ENCODE results near the gene C17orf50.
A peak's percentile ranks its signal among the peaks of the same experiment; 100 is the strongest.

The C17orf50 gene

DNA sequence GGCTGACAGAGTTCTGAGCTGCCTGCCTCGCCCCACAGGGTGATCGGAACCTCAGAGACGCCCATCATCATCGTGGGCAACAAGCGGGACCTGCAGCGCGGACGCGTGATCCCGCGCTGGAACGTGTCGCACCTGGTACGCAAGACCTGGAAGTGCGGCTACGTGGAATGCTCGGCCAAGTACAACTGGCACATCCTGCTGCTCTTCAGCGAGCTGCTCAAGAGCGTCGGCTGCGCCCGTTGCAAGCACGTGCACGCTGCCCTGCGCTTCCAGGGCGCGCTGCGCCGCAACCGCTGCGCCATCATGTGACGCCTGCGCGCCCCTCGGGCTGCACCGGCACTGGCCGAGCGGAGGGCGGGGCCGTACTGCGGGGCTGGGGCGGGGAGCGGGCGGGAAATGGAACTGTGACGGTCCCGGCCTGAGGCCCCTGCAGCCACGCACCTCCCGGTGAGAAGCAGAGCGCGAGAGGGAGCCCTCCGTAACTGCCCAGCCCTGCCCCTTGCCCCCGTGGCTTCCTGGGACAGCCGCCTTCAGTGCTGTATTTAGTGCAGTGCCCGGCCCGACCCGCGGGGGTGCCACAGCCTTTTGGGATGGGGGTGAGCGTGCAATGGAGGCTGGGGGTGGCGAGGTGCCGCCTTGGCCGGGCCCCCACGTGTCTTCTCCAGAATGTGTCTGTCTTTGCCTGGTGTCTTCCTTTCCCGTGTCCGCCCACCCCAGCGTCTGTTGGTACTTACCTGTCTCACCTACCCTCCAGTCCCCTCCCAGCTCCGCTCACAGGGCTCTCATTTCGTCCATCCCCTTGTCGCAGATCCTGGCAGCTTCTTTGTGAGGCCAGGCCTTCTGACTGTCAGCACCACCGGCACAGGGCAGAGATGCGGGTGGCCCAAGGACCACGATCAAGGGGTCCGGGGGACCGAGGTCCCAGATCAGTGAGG is 19.4 kb upstream of the C17orf50 start:
- H3K4me3 ChIP-seq (ENCODE audit: low read length), result no peak overlapping the region
- TF ChIP-seq, protein P1, sequence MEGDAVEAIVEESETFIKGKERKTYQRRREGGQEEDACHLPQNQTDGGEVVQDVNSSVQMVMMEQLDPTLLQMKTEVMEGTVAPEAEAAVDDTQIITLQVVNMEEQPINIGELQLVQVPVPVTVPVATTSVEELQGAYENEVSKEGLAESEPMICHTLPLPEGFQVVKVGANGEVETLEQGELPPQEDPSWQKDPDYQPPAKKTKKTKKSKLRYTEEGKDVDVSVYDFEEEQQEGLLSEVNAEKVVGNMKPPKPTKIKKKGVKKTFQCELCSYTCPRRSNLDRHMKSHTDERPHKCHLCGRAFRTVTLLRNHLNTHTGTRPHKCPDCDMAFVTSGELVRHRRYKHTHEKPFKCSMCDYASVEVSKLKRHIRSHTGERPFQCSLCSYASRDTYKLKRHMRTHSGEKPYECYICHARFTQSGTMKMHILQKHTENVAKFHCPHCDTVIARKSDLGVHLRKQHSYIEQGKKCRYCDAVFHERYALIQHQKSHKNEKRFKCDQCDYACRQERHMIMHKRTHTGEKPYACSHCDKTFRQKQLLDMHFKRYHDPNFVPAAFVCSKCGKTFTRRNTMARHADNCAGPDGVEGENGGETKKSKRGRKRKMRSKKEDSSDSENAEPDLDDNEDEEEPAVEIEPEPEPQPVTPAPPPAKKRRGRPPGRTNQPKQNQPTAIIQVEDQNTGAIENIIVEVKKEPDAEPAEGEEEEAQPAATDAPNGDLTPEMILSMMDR (IDR thresholded peaks at IDR 0.05; ENCODE audit: insufficient read depth, low read depth, low read length, missing control alignments), result no peak
- DNase-seq (ENCODE audit: low read depth), result peak; percentile 27

DNA sequence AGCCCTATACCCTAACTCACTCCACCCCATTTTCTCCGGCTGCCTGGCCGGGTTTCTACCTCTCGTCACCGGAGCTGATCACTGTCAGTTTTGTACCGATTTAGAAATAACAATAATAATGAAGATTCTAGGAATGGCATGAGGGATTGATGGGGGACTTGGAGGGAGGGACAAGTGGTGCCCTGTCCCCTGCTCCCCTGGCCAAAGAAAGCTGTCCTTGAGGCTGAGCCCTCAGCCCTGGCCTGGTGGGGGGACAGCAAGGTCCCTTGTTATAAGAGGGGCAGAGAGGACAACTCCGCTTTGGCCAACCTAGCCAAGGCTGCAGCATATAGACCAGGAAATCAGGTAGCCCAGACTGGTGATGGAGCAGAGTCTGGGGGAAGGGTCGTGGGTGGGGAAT is 18.2 kb upstream of the C17orf50 start:
- H3K4me3 ChIP-seq (ENCODE audit: low read length), result no peak overlapping the region
- DNase-seq (ENCODE audit: low read depth), result no peak
- TF ChIP-seq, protein P1 (IDR thresholded peaks at IDR 0.05; ENCODE audit: insufficient read depth, low read depth, low read length, missing control alignments), result no peak

DNA sequence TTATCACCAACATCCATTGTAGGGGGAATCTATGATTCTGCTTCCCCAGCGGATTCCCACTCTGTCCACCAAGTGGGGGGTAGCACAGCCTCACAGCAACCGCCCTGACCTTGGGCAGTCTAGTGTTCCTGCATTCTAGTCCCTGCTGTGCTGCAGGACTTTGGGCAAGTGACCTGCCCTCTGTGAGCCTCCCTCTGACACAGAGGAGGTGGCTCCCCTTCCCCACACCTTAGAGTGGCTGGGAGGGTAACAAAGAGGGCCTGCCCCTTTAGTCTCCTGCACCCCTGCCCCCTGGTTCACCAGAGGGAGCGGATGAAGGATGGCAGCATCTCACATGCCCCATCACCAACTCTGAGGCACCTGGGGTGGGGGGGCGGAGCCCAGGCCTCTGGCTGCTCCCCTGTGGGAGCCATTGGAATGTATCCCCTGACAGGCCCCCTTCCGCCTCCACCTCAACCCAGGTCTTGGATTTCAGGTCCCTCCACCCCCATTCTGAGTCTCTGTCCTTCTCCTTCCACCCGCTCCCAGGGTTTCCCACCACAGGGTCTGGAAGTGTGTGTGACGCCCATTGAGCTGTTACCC is 17.7 kb upstream of the C17orf50 start:
- no peak for DNase-seq (ENCODE audit: low read depth)
- H3K4me3 ChIP-seq (ENCODE audit: low read length), result no peak overlapping the region
- TF ChIP-seq, protein P1 (IDR thresholded peaks at IDR 0.05; ENCODE audit: insufficient read depth, low read depth, low read length, missing control alignments), result no peak

DNA sequence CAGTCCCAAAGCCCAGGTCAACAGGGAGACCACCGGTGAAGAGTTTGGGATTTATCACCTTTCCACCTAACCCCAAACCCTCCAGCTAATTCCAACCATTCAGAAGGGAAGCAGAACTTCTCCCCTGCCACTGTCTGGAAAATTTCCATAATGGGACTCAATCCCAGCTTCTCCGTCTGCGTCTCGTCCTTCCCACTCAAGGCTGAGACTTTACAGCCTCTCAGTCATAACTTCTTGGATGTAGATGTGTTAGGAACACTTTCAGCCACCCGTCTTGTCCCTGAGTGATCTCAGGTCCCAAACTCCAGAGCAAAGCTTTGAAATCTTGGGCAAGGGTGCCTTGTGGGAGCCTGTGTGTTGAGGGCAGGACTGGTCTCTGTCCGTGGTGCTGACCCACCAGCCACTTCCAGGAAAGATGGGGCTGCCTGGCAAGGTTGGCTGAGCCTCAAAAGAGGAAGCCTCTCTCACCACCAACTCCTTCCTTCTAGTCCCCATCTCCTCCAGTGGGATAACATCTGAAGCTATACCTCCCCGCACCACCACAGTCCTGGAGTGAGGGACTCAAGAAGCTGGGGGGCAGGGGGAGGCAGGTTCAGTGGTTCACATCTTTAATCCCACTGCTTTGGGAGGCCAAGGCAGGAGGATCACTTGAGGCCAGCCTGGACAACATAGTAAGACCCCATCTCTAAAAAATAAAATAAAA is 16.9 kb upstream of the C17orf50 start:
- TF ChIP-seq, protein P1 (IDR thresholded peaks at IDR 0.05; ENCODE audit: insufficient read depth, low read depth, low read length, missing control alignments), result no peak
- no peak overlapping the region for H3K4me3 ChIP-seq (ENCODE audit: low read length)
- DNase-seq (ENCODE audit: low read depth), result peak; percentile 64

DNA sequence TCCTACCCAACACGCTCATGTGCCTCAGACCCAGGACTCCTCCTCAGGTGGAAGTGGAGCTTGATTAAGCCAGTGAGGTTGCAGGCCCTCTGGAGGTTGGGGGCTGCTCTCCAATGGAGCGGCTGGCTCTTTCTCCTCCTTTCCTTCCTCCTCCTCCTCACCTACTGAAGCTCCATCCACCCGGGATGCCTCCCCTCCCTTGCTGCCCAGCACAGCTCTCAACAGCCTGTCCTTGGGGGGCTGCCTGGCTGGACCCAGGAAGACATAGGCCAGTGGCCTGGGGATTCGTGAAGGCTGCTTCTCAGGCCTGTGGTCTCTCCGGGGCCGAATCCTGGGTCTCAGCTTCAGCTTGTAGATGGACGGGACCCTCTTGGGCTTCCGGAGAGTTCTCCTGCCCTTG is 15.9 kb upstream of the C17orf50 start:
- H3K4me3 ChIP-seq (ENCODE audit: low read length), result no peak overlapping the region
- TF ChIP-seq, protein P1 (IDR thresholded peaks at IDR 0.05; ENCODE audit: insufficient read depth, low read depth, low read length, missing control alignments), result no peak
- no peak for DNase-seq (ENCODE audit: low read depth)

DNA sequence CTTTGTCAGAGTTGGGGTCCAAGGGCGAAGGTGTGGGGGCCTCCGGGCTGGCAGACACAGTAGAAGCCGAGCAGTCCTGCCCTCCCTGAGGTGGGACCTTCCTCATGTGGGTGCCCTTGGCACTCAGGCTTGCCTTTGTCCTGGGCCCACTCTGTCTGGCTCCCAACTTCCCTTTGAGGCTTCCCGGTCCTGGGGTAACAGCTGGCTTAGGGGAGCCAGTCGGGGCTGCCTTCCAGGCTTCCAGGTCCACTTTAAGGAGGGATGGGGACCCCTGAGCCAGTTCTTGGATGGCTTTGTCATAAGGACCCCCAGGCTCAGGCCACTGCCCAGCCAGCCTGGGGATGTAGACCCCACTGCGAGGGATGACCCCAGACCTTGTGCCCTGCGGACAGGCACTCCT is 15.4 kb upstream of the C17orf50 start:
- TF ChIP-seq, protein P1 (IDR thresholded peaks at IDR 0.05; ENCODE audit: insufficient read depth, low read depth, low read length, missing control alignments), result no peak
- no peak overlapping the region for H3K4me3 ChIP-seq (ENCODE audit: low read length)
- no peak for DNase-seq (ENCODE audit: low read depth)
